Stimulated activated CD8-positive, alpha-beta memory T cell treated with anti-CD3 and anti-CD28 coated beads, Interleukin-2, amount 100 ng/mL, for 48 hours (primary cell): ENCODE results near the gene COMMD3.

Experiments
- DNase-seq, 2 donors: peaks; one replicate each; pipeline ENCODE4 v3.0.0-alpha.2; 2020; ENCODE audit warnings: low read depth in 2 of 2

The COMMD3 gene

DNA sequence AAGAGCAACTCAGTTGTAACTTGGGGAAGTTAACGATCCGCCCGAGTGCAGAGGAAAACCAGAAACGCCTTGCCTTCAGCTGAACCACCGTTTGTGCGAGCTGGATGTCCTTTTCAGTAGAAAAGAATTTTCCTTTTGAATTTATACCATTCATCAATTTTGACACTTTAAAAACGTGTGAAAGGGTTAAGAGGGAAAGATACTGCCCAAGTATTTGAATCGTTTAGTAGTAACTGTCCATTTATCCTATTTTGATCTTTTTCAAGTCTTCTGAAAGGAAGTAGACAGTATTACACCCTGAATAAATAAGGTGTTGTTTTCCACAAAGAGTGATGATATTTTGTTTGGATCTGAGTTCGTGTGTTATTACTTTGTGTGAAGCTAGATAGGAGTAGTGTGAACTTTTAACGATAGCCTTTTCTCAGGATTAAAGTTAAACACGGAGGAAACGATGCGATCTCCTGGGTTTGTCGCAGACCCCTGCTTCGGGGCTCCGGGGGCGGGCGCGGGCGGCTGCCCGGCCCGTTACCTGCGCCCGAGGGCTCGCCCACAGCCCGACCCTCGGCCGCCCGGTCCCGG is 3.9 kb downstream of the COMMD3 start:
- DNase-seq, result no peak

DNA sequence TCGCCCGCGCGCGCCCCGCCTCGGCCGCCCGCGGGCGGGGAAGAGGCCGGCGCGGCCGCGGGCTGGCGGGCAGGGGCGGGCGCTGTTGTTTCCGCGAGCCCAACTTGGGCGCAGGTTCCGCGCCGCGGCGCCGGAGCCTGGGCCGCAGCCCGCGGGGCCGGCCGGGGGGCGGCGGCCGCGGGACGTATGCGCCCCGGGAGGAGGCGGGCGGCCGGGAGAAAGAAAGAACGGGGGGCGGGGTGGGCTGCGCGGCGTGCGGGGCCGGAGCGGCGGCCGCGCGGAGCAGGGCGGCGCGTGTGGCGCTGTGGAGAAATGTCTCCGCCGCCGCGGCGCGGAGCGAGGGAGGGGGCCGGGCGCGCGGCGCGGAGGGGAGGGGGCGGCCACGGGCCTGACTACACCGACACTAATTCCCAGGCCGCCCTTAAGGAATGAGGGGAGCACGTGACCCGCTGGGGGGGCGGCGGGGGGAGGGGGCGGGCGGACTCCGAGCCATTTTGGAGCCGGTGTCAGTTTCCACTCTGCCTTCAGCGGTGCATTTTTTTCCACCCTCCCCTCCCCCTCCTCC is 4.5 kb downstream of the COMMD3 start, which contains the start of gene BMI1:
Gene BMI1, plus strand, starts transcription at position 509 of the 565 bp plus-strand sequence. CDS start 5,351 bp downstream, outside the sequence.
- peak in 1 of 2 donors; percentile 39 for DNase-seq

DNA sequence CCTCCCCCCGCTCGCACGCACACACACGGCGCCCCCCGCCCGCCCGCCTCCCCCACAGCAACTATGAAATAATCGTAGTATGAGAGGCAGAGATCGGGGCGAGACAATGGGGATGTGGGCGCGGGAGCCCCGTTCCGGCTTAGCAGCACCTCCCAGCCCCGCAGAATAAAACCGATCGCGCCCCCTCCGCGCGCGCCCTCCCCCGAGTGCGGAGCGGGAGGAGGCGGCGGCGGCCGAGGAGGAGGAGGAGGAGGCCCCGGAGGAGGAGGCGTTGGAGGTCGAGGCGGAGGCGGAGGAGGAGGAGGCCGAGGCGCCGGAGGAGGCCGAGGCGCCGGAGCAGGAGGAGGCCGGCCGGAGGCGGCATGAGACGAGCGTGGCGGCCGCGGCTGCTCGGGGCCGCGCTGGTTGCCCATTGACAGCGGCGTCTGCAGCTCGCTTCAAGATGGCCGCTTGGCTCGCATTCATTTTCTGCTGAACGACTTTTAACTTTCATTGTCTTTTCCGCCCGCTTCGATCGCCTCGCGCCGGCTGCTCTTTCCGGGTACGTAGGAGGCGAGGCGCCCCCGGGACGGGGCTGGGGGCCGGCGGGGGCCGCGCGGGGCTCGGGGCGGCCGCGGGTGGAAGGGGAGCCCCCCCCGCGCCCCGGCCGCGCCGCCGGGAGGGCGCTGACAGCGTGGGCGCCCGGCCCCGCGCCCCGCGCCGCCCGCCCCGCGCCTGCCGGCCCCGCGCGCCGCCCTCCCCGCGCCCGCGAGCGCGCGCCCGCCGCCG is 5.2 kb downstream of the COMMD3 start:
- DNase-seq, result peak in 1 of 2 donors; percentile 38

DNA sequence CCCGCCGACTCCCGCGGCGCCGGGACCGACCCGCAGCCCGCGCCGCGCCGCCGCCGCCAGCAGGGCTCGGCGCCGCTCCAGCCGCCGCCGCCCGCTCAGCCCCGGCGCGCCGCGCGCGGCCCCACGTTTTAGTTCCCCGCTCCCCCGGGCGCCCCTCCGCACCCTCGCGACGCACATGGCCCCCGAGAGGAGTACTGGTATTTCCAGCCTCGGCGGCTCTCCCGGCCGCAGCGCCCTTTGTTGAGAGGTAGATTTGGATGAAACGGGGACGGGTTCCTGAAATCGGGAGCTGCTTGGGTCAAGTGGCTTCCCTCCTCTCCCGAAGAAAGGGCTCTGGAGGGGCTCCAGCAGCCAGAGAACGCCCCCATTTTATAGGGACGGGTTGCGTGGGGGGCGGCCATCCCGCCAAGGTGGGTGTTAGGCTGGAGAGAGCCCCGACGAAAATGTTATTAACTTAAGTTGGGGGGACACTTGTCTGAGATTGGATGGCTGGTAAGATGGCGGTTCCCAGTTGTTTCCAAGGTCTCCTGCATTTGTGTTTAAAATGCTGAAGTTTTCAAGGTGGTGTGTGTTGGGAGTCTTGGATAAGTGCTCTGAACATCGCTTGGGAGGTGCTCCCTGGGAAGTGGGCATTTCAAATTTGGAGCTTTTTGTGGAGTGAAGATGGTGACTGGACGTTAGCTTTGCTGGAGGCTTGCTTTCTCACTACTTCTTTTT is 5.9 kb downstream of the COMMD3 start:
- DNase-seq, result no peak

DNA sequence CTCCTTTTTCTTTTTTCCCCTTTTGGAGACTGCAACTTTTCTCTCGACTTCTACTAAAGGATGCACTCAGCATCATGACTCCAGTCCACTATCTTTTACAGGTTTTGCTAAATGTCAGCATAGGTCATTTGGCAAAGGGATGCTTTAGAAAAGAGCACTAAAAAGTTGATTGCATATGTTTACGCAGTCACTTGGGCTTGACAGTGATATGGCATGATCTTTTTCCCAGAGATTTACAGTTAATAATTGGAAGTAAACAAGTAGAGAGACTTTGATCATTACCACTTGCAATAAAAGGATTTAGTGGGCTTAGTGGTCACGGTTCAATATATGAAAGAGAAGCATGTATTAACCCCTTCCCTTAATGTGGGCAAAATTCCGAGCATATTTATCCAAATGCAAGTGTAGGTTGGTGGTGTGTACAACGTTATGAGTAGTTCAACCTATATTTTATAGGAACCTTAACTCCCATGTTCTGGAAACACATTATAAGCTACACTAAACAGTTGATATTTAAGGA is 6.5 kb downstream of the COMMD3 start:
- DNase-seq, result no peak

DNA sequence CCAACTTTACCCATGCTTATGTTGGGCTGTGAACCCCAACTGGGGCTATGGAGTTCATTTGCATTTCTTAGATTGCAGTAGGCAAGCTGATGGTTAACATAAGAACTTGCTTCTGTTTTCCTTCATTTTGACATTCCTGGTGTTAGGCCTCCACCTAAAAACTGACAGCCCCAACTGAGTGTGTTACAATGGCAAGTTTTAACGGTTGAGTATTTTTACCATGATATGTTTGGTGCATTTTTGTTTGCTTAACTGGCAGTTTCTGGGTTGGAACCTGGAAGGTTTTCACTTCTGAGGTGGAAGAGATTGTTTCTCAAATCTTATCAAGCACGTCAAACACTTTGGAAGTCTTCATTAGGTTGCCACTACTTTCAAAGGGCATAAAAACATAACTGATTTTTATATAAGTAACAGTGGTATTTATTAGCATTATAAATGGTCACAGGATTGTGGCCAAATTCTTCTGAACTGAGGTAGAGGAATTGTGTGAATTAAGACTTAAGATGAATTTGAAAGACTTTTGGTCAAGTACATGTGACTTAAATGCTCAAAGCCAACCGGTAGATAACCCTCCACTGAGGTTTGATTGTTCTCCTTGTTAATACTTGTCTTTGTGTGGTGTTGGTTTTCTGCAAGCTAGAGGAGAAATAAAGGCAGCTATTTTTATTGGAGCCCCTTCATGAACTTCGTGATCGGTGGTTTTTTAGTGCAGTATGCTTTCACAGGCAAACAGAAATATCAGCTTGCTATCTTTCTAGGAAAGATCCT is 7.5 kb downstream of the COMMD3 start:
- DNase-seq, result no peak

DNA sequence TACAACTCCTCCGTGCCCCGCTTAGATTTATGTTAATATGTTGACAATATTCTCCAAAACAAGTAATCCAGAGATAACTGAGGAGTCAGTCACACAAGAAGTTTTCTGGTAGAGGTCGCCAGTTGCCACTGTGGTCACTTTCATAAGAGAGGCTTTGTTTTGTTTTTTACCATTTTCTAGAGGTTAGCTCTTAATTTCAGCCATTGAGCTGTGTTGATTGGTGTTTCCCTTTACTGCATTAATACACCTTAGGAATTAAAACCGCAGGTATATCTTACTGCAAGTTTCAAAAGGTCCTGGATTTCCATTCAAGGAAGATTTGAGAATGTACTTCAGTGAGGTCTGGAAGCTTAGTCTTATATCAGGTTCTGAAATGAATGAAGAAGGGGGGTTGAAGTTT is 8.2 kb downstream of the COMMD3 start:
- DNase-seq, result no peak

DNA sequence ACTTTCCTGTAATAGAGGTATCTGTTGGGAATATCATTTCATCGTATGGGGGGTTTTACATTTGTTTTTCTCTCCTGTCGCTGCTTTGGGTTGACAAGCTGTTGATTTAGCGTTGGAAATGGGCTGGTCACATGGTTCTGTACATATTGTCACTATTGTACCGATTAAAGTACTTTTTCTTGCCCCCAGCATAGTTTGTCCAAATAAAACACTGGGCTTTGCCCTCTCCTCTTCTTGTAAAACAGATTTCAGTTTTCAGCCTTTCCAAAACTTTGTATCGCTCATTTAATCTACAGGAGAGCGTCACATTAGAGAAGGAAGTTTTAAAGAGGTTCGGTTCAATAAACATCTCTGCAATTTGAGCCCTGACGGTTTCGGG is 8.7 kb downstream of the COMMD3 start:
- no peak for DNase-seq

DNA sequence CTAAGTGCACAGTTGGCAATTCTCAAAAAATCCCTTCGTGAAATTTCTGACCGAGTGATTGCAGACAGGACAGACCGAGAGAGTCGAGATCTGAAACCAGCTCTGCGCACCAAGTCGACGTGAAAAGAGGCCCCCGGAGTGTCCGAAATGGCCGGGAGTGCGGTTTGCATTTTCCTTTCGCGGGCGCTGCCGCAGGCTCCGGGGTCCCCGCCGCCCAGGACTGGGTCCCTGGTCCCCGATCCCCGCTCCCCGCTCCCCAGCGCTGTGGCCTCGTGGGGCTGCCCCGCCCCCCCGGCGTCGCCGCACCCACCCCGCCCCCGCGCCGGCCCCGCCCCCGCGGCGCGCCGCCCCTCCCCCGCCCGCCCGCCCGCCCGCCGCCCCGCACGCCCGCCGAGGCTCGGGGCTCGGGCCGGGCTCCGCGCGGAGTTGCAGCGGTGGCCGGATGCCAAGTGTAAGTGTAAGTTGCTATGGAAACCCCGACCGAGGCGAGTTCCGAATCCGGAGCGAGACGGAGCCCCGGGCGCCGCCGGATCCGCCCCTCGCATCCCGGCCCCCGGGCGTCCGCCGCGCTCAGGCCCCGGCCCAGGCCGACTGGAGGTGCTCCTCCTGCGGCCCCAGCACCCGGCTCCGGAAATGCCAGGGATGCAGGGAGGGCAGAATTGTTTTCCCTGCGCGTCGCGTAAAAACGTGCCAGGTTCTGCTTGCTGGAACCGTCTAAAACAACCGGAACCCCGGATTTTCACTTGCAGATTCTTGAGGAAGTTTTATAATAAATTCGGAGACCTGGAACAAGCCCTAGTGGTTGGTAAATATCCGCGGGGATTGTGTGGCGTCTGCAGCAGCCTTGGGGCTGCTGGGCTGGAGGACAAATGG is 9.3 kb downstream of the COMMD3 start:
- peak in 1 of 2 donors; percentile 46 for DNase-seq

DNA sequence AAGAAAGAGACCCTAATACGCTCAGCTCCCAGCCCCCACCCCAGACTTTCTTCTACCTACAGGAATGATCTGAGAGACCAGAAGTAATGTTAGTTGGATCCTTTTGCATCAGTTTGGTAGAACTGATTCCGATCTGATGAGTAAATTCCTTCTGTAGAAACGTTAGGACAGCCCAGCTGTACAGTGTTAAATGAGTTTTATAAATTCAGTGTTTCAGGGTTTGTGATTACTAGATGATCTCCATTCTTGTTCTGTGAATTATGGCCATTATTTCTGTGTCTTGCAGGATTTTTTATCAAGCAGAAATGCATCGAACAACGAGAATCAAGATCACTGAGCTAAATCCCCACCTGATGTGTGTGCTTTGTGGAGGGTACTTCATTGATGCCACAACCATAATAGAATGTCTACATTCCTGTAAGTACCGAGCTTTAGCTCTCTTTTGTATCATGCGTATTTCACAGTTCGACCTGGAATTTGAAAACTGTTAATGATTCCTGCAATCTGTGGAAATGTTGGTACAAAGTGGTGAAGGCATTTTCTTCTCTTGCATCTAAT is 10.0 kb downstream of the COMMD3 start:
- no peak for DNase-seq

DNA sequence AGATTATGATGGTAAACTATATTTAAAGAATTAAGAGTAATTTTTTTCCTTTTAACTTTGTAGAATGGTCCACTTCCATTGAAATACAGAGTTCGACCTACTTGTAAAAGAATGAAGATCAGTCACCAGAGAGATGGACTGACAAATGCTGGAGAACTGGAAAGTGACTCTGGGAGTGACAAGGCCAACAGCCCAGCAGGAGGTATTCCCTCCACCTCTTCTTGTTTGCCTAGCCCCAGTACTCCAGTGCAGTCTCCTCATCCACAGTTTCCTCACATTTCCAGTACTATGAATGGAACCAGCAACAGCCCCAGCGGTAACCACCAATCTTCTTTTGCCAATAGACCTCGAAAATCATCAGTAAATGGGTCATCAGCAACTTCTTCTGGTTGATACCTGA is 13.0 kb downstream of the COMMD3 start:
- no peak for DNase-seq

DNA sequence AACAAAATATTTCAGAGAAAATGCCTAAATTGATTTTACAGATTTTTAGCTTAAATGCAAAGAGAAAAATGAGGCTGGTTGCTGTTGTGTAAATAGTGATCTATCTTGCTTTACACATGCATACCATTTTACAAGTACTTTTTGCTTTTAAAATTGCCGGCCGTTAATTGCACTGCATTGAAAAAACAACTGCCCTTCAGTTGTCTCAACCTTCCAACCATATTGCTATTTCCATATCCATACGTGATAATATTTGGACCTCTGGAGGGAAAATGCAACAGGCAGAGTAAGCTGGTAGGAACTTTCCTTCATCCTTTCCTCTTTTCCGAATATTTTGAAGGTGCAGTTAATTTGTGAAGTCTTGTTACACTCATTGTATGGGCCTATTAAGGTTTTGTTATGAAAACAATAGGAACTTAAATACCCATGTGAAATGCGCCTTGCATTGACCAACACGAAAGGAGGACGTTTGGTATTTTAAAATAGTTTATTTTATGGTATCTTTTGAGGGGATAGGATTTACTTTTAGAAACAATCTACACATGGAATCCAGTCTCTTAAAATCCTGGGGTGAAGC is 16.0 kb downstream of the COMMD3 start:
- DNase-seq, result no peak

DNA sequence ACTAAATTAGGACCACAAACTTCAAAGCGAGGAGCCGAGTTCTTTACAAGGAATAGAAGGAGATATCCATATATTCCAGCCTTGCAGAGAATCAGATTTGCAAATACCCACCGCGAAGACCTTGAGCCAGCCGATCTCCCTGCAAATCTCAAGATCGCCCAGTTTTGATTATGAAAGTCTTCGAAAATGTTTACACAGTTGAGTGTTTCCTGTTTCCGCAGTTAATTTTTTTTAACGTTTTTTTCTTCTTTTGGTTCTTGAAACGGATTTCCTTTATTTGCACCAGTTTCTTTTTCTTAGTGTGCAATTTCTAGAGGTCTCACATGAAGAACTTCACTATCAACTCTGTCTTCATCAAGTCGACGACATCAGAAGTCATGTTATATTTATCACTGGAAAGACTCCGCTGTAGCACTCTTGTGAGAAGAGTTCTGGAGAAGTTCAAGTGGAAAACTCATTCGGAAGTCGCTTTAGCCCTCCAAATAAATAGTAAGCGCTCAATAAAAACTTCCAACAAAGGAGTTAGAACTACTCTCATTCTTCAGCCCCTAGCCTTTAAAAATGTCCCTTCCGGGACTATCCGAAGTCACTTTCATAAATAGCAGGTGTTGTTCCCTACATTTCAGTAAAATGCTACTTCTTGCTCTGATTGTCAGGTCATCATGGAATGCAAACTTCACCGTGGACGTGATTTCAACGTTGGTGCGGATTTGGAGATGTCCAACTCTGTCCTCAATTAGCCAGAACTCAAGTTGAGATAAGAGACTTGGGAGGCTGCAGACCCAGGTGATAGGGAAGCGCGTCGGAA is 17.2 kb downstream of the COMMD3 start:
- no peak for DNase-seq

DNA sequence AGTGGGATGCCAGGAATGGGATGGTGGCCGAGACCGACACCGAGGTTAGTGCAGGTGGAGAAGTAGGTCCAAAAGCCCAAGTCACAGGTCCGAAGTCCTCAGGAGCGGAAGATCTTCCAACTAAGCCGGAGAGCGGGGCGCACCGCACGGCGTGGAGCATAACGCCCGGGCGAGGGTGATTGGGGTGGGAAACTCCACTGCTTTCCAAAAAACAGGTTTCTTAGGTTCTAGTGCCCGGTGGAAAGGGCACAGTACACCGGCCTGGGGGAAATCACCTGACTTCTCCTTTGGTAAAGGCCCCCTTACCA is 17.7 kb downstream of the COMMD3 start:
- DNase-seq, result no peak

DNA sequence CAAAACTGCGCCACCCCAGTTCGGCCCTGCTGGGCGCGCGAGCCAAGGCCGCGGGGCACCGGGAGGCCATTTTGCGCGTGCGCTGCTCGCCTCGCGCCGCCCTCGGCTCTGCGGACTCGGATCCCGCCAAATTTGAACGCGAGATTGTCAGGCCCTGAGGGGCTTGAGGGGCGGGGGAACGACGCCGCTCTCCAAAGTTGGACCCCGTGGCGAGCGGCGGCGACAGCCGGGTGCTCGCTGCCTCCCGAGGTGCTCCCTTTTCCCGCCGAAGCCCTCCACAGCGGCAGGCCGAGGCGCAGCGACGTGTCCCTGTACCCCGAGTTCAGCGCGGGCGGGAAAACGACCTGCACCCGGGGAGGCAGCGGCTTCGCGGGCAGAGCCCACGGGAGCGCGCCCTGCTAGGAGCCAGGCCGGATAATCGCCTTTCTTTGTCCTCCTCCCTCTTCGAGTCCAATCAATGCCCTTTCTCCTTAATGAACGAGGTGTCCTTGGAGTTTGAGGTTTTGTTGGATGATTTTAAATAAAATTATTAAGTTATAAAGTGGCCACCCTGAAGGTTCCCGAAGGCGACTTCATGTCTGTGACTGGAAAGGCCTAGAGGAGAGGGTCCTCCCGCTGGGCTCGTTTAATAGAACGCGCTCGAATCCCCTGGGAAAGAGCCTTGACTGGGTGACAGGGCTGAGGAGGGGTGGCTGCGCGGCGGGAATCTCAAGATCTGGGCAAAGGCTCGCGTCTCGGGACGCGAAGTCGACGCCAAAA is 18.4 kb downstream of the COMMD3 start:
- DNase-seq, result no peak

DNA sequence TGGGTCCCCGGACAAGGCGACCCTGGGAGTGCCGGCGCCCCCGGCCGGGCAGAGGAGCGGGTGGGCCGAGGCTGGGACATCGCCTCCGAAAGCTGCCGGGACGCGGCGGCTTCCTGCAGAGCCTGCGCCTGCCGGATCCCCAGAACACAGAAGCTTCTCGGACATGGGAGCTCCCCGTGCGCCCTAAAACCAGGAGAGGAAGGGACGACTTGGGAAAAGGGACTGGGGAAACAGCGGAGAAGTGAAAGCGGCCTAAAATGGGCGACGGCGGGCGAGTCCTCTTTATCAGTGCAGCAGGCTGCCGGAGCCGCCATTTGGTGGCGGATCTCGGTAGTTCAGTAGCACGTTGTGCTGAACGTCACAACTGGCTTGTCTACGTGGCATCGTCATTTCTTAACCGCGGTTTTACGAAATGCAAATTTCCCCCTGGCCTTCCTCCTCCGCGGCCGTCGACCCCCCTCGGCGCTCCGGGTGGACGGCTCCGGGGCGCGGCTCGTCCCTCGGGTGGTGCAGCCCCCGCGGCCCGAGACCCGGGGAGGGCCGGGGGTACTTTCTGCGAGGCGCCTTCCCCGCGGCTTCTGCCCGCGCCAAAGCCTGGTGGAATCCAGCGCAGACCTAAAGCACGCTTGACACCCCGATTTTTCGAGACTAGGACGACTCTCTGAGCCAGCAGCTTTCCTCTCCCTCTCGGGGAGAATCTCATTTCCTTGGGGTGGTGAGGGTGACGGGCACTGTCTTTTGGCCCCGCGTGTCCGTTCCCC is 19.2 kb downstream of the COMMD3 start:
- no peak for DNase-seq

DNA sequence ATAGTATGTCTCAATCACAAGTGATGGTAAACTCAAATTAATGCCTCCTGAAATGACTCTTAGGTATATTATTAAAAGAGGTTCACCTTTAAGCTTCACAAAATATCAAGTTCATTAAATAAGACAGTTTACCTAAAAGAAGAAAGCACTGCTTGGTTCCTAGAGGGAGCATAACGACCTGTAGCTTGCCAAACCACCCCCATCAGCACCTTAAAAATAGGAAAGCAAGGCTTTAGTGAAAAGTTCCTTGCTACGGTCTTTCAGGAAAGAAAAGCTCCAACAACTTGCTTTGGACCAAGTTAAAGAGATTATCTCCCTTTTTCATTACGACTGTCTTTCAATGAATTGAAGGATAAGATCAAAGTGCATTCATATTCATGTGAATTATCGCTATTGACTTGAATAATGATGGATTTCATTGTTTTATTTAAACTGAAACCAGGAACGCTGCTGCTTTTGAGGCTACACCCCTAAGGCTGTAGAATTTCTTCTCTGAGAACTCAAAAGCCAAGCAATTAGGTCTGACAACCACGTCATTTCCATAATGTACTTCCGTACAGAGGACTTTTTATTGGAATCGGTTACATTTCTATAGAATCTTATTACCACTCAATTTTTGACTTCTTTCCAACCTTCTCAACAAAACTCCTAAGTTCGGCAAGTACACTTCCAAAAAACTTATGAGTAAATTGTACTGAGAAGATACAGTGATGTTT is 22.2 kb downstream of the COMMD3 start:
- no peak for DNase-seq
